WTC11 (cell line): ENCODE results near the gene RAB6C. TPM values are rescaled to one million over a fixed set of nuclear protein-coding genes. Genes with fewer than 3 reads are reported as not detected.
"Not testable (repeated sequence)": the region's sequence is repeated elsewhere in the genome, so short reads cannot be mapped to it uniquely, and the experiment has no call there.

Experiments used
- ATAC-seq: fragments of 200-7000 bp; cut with Tn5 transposase; 2 replicates; pipeline ENCODE4 v1.10.0; 2021; ENCODE audit warnings: mild to moderate bottlenecking, moderate library complexity
- CTCF ChIA-PET: fragments of 300-600 bp; sonication (Branson Sonifier 250); formaldehyde crosslinking; loops from one replicate; lab custom pipeline; 2021; ENCODE audit warnings: antibody characterized with exemption; lab: Charles Lee
- POLR2A ChIA-PET: fragments of 350-600 bp; sonication (Branson Sonifier 250); formaldehyde crosslinking; loops from one replicate; lab custom pipeline; 2021; ENCODE audit warnings: antibody characterized with exemption; lab: Charles Lee
- DNase-seq: peaks from one replicate; pipeline ENCODE4 v3.0.0; 2021; ENCODE audit warnings: low spot score
- H3K27ac Mint-ChIP-seq: 2 replicates; pipeline ENCODE4 v1.8.0; 2021; ENCODE audit warnings: mixed read lengths
- H3K27me3 Mint-ChIP-seq: 2 replicates; pipeline ENCODE4 v1.8.0; 2021; ENCODE audit warnings: low read depth, mild to moderate bottlenecking, moderate library complexity, mixed read lengths
- H3K36me3 Mint-ChIP-seq: 2 replicates; pipeline ENCODE4 v1.8.0; 2021; ENCODE audit warnings: mixed read lengths
- H3K4me1 Mint-ChIP-seq: 2 replicates; pipeline ENCODE4 v1.8.0; 2022; ENCODE audit warnings: mixed read lengths
- H3K4me3 Mint-ChIP-seq: 2 replicates; pipeline ENCODE4 v1.8.0; 2021; ENCODE audit warnings: mild to moderate bottlenecking, moderate library complexity, mixed read lengths
- H3K9me3 Mint-ChIP-seq: 2 replicates; pipeline ENCODE4 v1.8.0; 2021; ENCODE audit warnings: mixed read lengths
- CBFB ChIP-seq: sonication (generic); formaldehyde crosslinking; IDR thresholded peaks from 2 replicates; pipeline ENCODE4 v1.8.1; 2022; ENCODE audit warnings: mild to moderate bottlenecking, low read depth, missing genetic modification reagents
- CDX4 ChIP-seq: fragments of 250-450 bp; sonication (Bioruptor Pico); IDR thresholded peaks from 2 replicates; pipeline ENCODE4 v1.9.0; 2021; ENCODE audit warnings: moderate library complexity, mild to moderate bottlenecking, inconsistent platforms, borderline replicate concordance
- E2F1 ChIP-seq: sonication (generic); formaldehyde crosslinking; IDR thresholded peaks from 2 replicates; pipeline ENCODE4 v1.8.0; 2022; ENCODE audit warnings: mild to moderate bottlenecking, missing genetic modification reagents
- E2F5 ChIP-seq: sonication (generic); formaldehyde crosslinking; IDR thresholded peaks from 2 replicates; pipeline ENCODE4 v1.8.1; 2022; ENCODE audit warnings: mild to moderate bottlenecking, moderate library complexity, missing genetic modification reagents
- ELF4 ChIP-seq: sonication (generic); formaldehyde crosslinking; IDR thresholded peaks from 2 replicates; pipeline ENCODE4 v1.8.1; 2022; ENCODE audit warnings: low read depth, mild to moderate bottlenecking, moderate library complexity, missing genetic modification reagents
- ERG ChIP-seq: fragments of 250-450 bp; sonication (Bioruptor Pico); IDR thresholded peaks from 2 replicates; pipeline ENCODE4 v1.8.0; 2021; ENCODE audit warnings: mild to moderate bottlenecking
- FOXK1 ChIP-seq: sonication (generic); formaldehyde crosslinking; IDR thresholded peaks from 2 replicates; pipeline ENCODE4 v1.8.0; 2022; ENCODE audit warnings: mild to moderate bottlenecking, moderate library complexity, missing genetic modification reagents
- GABPB1 ChIP-seq: sonication (generic); formaldehyde crosslinking; IDR thresholded peaks from 2 replicates; pipeline ENCODE4 v1.8.1; 2023; ENCODE audit warnings: mild to moderate bottlenecking, missing genetic modification reagents
- GRHL2 ChIP-seq: fragments of 250-450 bp; sonication (Bioruptor Pico); IDR thresholded peaks from 2 replicates; pipeline ENCODE4 v1.8.0; 2022; ENCODE audit warnings: mild to moderate bottlenecking, moderate library complexity; ENCODE audit not compliant: insufficient replicate concordance, severe bottlenecking
- IRF1 ChIP-seq: sonication (generic); formaldehyde crosslinking; IDR thresholded peaks from 2 replicates; pipeline ENCODE4 v1.8.0; 2023; ENCODE audit warnings: missing genetic modification reagents
- KAT7 ChIP-seq: sonication (generic); formaldehyde crosslinking; IDR thresholded peaks from 2 replicates; pipeline ENCODE4 v1.8.1; 2023; ENCODE audit warnings: missing genetic modification reagents, mild to moderate bottlenecking, borderline replicate concordance
- MAX ChIP-seq: sonication (generic); formaldehyde crosslinking; IDR thresholded peaks from 2 replicates; pipeline ENCODE4 v1.8.0; 2022; ENCODE audit warnings: mild to moderate bottlenecking, missing genetic modification reagents
- MLX ChIP-seq: sonication (generic); formaldehyde crosslinking; IDR thresholded peaks from 2 replicates; pipeline ENCODE4 v1.8.1; 2023; ENCODE audit warnings: mild to moderate bottlenecking, missing genetic modification reagents, moderate library complexity
- NFE2L1 ChIP-seq: sonication (generic); formaldehyde crosslinking; IDR thresholded peaks from 2 replicates; pipeline ENCODE4 v1.8.1; 2023; ENCODE audit warnings: missing genetic modification reagents
- PRDM15 ChIP-seq: sonication (generic); formaldehyde crosslinking; IDR thresholded peaks from 2 replicates; pipeline ENCODE4 v1.8.0; 2022; ENCODE audit warnings: missing genetic modification reagents
- PREB ChIP-seq: sonication (generic); formaldehyde crosslinking; IDR thresholded peaks from 2 replicates; pipeline ENCODE4 v1.8.1; 2022; ENCODE audit warnings: mild to moderate bottlenecking, missing genetic modification reagents, moderate library complexity, borderline replicate concordance
- SMAD3 ChIP-seq: sonication (generic); formaldehyde crosslinking; IDR thresholded peaks from 2 replicates; pipeline ENCODE4 v1.8.0; 2022; ENCODE audit warnings: missing genetic modification reagents, mild to moderate bottlenecking, borderline replicate concordance
- SMAD4 ChIP-seq: sonication (generic); formaldehyde crosslinking; IDR thresholded peaks from 2 replicates; pipeline ENCODE4 v1.8.0; 2022; ENCODE audit warnings: mild to moderate bottlenecking, missing genetic modification reagents
- TCF7 ChIP-seq: sonication (generic); formaldehyde crosslinking; IDR thresholded peaks from 2 replicates; pipeline ENCODE4 v1.8.0; 2022; ENCODE audit warnings: mild to moderate bottlenecking, low read depth, missing genetic modification reagents, moderate library complexity
- ZNF671 ChIP-seq: fragments of 250-450 bp; sonication (Bioruptor Pico); IDR thresholded peaks from 2 replicates; pipeline ENCODE4 v1.8.0; 2021; ENCODE audit warnings: mild to moderate bottlenecking
- total RNA-seq: library from RNA; stranded (reverse); gene quantifications from 3 replicates; pipeline ENCODE4 v1.2.3, GENCODE V29; 2021

Gene RAB6C
- total RNA-seq, 1 experiment from 2014 or later: 0.09 TPM

- DNase-seq (no peak), ATAC-seq (no peak)
- TF ChIP-seq NFE2L1 (no peak), FOXK1 (CRISPR knock-in tag) (no peak), ELF4 (no peak), ZNF671 (no peak), PREB (no peak), GABPB1 (CRISPR knock-in tag) (no peak), GRHL2 (CRISPR knock-in tag) (no peak)
- no peak overlapping the region for H3K27ac Mint-ChIP-seq
- ChIA-PET CTCF (no interaction called here), POLR2A (no interaction called here)
- no peak overlapping the region for H3K4me3 Mint-ChIP-seq
- peaks cover 25% of the 10 kb centered on the region for H3K27me3 Mint-ChIP-seq
- H3K36me3 Mint-ChIP-seq: no peaks in the 10 kb centered on the region
- no peaks in the 10 kb centered on the region for H3K9me3 Mint-ChIP-seq
- H3K4me1 Mint-ChIP-seq: peaks cover 10% of the 10 kb centered on the region
Observed at GRCh38 chr2:129975016-129975774, 4.3 kb upstream of the RAB6C start.

- Mint-ChIP-seq H3K27me3 (peaks cover 42% of the 10 kb centered on the region), H3K4me1 (peaks cover 24% of the 10 kb centered on the region)
- POLR2A ChIA-PET, H3K4me3 Mint-ChIP-seq, H3K9me3 Mint-ChIP-seq, H3K27ac Mint-ChIP-seq, DNase-seq, ATAC-seq, H3K36me3 Mint-ChIP-seq: not testable (repeated sequence)
- CTCF ChIA-PET: interaction anchor here (0.7 to 0.8 kb wide), 2 partner anchors 29 to 53 kb away, joined by 3 read pairs; no protein-coding TSS in a partner anchor
Observed at GRCh38 chr2:129976969-129977368, 2.5 kb upstream of the RAB6C start.

GRCh38 chr2:129977986-129978385, 1.5 kb upstream of the RAB6C start:
- DNase-seq (no peak), ATAC-seq (no peak)
- Mint-ChIP-seq H3K4me1 (peaks cover 18% of the 10 kb centered on the region), H3K36me3 (no peaks in the 10 kb centered on the region), H3K4me3 (no peak overlapping the region), H3K9me3 (no peaks in the 10 kb centered on the region), H3K27ac (no peak overlapping the region), H3K27me3 (peaks cover 45% of the 10 kb centered on the region)
- TF ChIP-seq E2F5 (CRISPR knock-in tag): no peak
- TF ChIP-seq GABPB1 (CRISPR knock-in tag): no peak
- TF ChIP-seq MLX (CRISPR knock-in tag): no peak
- no peak for TF ChIP-seq SMAD3 (CRISPR knock-in tag)
- no peak for TF ChIP-seq MAX (CRISPR knock-in tag)
- no peak for TF ChIP-seq CBFB (CRISPR knock-in tag)
- TF ChIP-seq IRF1 (CRISPR knock-in tag): no peak
- no peak for TF ChIP-seq KAT7 (CRISPR knock-in tag)
- no peak for TF ChIP-seq E2F1
- no peak for TF ChIP-seq PRDM15 (CRISPR knock-in tag)
- TF ChIP-seq SMAD4 (CRISPR knock-in tag): no peak
- no peak for TF ChIP-seq ERG (CRISPR knock-in tag)
- no peak for TF ChIP-seq TCF7
- no peak for TF ChIP-seq CDX4 (CRISPR knock-in tag)
- ChIA-PET POLR2A (no interaction called here), CTCF (no interaction called here)
